Measurements from ENCODE around the gene TRAM2.

- no peak for TF ChIP-seq GATA2 (IDR thresholded peaks at IDR 0.05; ENCODE audit: low read depth, low read length)
- no peak for TF ChIP-seq GATA3 (IDR thresholded peaks at IDR 0.05; ENCODE audit: low read depth, low read length)
These were observed 44.8 kb upstream of the TRAM2 start for GRCh38 chr6:52621631-52622030.

Data from SH-SY5Y (cell line).